Stimulated activated CD4-positive, alpha-beta T cell treated with anti-CD3 and anti-CD28 coated beads, Interleukin-1b, Interleukin-23, amount 100 ng/mL, for 4 hours (primary cell): ENCODE results near the gene RIC8B.
"Not testable (repeated sequence)": the region's sequence is repeated elsewhere in the genome, so short reads cannot be mapped to it uniquely, and the experiment has no call there.

Source experiments
- DNase-seq, 2 donors: peaks; one replicate each; pipeline ENCODE4 v3.0.0-alpha.2; 2020; ENCODE audit warnings: low read depth in 2 of 2

Gene RIC8B, protein sequence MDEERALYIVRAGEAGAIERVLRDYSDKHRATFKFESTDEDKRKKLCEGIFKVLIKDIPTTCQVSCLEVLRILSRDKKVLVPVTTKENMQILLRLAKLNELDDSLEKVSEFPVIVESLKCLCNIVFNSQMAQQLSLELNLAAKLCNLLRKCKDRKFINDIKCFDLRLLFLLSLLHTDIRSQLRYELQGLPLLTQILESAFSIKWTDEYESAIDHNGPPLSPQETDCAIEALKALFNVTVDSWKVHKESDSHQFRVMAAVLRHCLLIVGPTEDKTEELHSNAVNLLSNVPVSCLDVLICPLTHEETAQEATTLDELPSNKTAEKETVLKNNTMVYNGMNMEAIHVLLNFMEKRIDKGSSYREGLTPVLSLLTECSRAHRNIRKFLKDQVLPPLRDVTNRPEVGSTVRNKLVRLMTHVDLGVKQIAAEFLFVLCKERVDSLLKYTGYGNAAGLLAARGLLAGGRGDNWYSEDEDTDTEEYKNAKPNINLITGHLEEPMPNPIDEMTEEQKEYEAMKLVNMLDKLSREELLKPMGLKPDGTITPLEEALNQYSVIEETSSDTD

DNA sequence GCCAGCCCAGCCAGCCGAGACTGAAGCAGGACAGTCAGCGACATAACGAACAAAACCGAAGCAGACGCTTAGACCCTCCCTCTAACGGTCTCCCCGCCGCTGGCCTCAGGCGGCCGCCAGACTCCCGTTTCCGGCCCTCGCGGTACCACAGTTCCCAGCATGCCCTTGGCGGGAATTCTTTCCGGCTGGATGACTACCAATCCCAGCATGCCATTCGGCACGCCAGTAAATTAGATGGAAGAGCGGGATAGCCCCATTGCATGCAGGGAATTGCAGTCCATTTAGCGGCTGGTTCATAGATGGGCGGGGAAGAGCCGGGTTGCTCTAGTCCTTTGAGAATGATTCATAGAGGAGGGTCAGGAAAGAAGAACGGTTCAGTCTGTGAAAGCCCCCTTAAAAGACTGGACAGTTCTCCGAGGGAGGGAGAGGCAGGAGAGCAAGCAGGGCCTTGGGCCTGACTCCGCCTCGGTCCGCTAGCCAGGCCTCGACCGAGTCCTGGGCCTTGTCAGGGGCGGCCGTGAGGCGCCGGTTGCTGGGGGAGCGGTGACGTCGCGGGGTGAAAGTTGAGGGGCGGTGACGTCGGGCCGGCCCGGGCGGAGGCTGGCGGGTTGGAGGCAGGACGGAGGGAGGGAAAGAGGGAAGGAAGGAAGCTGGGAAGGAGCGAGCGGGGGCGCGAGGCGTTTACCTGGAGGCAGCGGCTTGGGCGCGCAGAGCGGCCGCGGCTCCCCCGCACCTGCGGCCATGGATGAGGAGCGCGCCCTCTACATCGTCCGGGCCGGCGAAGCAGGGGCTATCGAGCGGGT, at the start of gene RIC8B:
RIC8B (plus strand) TSS at position 678 of the 803 bp plus-strand sequence; CDS start at position 742, 64 bp downstream.
- DNase-seq = peak; percentile 68 to 76

DNA sequence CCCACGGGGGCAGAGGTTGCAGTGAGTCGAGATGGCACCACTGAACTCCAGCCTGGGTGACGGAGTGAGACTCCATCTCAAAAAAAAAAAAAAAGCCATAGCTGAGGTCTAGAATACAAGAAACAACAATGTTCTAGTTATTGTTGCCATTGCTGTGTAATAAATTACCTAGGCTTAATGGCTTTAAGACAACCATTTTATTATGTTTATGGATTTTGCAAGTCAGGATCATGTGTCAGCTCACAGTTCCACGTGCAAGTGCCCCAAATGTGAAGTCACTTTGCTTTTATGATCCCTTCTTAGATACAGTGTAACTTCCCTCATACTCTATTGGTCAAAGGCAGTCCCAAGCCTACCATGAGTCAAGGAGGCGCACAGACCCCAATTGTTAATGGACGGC, 49.5 kb upstream of the RIC8B start:
- no peak for DNase-seq

DNA sequence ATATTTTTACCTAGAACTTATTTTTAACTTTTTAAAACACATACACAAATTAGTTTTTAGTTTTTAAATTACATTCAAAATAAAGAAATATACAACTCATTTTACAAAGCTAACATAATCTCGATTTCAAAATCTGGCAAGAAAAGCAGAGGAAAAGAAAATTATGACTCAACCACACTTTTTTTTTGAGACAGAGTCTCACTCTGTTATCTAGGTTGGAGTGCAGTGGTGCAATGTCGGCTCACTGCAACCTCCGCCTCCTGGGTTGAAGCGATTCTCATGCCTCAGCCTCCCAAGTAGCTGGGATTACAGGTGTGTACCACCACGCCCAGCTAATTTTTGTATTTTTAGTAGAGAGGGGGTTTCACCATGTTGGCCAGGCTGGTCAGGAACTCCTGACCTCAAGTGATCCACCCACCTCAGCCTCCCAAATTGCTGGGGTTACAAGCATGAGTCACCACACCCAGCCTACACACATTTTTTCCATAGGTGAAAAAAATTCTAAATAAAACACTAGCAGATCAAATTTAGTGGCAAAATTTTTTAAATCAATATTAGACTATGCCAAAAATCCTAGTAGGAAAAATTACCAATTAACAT, 47.8 kb upstream of the RIC8B start:
- DNase-seq = not testable (repeated sequence)

DNA sequence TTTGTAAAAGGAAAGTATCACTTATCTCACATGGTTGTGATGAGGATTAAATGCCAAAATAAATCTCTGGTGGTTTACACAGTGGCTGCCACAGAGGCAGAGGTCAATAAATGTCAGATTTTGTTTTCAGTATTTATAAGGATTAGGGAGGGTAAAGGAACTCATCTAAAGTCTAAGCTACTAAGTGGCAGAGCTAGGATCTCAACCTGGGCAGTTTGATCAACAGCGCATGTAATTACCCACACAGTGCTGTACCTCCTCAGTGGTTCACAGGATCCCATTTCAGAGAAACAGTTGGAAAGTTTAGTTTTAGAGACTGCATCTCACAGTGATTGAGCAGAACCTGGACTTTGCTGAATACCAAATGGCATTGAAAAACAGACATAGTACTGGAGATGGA, 44.9 kb upstream of the RIC8B start:
- no peak for DNase-seq

DNA sequence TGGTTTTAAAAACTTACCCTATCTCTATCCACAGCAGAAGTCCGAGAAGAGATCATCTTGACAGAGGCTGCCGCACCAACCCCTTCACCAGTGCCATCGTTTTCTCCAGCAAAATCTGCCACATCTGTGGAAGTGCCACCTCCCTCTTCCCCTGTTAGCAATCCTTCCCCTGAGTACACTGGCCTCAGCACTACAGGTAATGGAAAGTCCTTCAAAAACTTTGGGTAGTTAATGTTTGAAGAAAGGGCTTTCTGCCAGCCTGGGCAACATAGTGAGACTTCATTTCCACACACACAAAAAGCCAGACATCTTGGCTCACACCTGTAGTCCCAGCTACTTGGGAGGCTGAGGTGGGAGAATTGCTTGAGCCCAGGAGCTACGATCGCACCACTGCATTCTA, 41.6 kb upstream of the RIC8B start:
- DNase-seq = no peak

DNA sequence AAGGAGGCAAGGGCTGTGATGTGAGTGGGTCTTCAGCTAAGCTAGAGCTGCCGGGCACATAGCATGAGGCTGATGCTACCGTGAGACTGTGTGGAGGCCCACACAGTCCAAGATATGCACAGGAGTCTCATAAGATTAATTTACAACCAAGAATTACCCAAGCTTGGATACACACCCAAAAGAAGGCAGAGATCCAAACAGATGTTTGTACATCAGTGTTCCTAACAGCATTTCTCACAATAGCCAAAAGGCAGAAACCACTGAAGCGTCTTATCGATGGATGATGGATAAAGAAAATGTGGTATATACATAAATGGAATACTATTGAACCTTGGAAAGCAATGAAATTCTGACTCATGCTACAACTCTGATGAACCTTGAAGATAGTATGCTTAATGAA, 40.8 kb upstream of the RIC8B start:
- no peak for DNase-seq

DNA sequence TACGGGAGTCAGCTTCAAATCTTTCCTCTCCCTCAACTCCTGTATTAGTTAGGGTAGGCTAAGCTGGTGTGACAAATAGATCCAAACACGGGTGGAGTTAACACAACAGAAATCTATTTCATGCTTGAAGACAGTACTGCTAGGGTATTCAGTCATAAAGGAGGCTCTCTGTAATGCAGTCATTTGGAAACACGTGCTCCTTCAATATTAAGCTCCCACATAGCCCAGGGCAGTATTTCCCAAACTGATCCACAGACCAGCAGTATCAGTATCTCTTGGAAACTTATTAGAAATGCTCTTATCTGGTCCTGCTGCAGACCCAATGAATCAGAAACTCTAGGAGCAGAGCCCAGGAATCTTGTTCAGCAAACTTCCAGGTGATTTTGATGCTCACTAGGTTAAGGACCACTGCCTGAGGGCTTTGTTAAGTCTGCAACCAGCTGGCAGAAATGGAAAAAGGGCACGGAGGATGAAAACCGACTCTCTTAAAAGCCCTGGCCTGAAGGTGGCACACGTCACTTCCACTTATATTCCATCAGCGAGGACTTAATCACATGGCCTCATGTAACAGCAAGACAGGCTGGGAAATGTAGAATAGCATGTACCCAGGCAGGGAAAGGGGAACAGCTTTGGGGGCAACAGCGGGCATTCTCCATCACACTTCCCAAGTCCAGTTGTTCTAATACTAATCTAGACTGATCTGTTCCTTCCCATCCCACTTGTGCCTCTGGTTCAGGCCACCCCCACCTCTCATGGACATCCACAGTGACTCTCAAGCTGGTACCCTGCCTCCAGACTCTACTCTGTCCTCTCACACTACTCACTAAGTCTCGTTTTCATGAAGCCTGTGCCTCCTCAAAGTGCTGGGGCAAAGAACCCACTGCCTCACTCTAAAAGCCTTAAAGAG, 38.2 kb upstream of the RIC8B start:
- no peak for DNase-seq

DNA sequence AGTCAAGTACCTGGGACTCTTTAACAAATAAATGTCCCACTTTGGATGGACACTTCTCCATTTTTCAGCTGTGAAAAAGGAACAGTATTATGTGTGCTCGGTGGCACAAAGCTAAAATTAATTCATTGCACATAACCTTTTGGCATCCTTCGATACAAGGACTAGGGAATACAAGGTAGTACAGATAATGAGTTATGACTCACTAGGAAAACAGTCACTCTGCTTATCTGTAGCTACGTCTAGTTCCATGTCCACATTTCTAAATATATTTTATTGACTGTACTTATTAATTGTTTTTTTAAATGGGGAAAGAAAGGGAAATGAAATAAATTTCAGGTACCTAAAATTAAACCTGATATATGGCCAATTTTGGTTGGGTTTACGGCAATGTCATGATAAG, 35.2 kb upstream of the RIC8B start:
- no peak for DNase-seq

DNA sequence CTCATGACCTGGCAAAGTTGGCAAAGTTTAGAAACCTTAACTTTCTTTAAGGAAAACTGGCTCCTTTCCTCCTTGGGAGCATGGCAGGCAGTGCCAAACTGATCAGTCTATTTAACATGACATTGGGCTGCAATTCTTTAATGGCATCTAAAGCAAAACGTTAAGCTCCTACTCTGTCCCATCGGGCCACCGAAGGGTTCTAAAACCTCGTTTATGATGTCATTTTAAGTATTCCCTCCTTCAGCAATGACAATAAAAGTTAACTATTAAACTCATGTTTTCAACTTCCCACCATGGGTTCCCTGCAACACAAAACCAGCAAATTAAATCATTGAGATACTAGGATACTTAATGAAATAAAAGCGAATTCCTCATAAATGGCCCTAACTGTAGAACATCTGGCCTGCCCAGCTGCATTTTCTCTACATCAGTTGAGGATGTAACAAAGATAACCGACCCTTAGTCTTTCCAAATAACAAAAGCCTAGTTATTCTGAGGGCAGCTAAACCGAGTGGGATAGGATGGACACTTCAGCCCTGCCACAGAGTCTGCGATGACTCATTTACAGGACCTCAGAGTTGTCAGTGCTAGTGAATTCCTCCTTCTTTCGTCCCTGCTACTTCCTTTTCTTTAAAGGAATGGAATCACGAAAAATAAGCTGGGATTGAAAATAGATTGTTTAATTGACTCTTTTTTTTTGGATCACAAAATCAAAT, 34.5 kb upstream of the RIC8B start:
- DNase-seq = no peak

DNA sequence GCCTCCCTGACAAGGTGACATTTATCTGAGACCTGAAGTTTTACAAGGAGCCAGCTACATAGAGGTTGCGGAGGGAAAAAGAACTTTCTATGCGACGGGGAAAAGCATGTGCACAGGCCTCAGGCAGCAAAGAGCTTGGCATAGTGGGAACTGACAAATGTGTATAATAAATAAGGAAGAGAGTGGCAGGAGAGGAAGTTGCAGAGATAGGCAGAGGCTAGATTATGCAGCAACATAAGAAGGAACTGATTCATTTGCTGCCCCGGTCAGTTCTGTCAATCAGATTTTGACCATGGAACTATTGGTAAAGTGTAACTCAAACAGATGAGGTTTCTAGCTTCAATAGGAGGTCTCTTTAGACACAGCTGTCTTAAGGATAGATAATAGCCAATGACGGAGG, 33.7 kb upstream of the RIC8B start:
- DNase-seq = no peak

DNA sequence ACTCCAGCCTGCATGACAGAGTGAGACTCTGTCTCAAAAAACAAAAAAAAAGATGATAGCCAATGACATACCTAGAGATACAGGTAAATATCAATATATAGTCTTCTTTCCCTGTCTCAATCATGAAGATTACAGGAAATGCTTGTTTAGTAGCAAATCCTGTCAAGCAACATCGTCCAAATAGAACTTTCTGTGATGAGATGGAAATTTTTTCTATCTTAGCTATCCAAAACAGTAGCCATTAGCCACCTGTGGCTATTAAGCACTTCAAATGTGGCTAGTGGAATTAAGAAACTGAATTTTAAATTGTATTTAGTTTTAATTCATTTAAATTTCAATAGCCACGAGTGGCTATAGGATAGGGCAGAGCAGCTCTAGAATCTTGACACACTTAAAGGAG, 33.2 kb upstream of the RIC8B start:
- DNase-seq = no peak

DNA sequence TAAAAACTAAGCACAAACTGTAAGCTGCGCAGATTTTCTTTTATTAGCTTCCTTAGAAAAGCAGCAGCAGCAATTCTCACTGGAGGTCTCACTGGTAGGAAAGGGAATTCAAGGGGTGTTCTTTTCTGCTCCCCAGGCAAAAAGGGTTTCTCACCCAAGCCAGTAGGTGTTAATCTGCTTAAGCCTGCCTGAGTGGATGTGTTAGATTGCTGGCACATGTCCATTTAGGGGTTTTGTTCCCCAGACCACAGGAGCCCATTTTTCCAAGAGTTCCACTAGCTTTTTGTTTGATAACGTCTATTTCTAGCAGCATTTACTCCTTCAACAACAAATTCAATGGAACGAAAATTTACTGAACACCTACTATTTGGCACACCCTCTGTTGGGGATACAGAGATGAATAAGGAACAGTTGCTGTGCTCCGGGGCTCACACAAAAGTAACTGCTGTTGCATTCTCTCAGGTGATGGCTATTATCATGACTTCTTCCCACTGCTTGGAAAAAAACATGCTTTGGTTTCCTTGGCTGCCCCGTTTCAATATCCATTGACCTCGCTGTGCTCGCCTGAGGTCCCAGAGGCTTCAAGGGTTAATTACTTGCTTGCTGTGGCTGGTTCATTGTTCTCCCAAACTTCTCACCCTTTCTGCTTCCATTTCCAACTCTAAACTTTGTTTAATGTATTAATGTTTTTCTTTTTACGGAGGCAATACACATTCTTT, 31.1 kb upstream of the RIC8B start:
- DNase-seq = no peak

DNA sequence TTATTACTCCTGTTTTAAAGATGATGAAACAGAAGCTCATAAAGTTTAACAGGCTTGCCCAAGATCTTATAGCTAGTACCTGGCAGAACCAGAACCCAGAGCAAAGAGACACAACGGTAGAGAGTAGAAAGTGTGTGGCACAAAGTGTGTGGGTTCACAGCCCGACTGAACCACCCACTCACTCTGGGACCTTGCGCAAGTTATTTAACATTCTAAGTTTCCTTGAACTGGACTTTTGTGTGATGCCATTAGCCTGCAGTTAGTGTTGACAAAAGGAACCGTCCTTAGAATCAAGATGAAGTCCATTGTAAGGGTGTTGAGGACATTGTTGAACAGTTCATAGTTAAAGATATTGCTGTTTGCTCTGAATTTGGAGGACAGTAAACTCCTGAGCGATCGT, 29.9 kb upstream of the RIC8B start:
- DNase-seq = no peak

DNA sequence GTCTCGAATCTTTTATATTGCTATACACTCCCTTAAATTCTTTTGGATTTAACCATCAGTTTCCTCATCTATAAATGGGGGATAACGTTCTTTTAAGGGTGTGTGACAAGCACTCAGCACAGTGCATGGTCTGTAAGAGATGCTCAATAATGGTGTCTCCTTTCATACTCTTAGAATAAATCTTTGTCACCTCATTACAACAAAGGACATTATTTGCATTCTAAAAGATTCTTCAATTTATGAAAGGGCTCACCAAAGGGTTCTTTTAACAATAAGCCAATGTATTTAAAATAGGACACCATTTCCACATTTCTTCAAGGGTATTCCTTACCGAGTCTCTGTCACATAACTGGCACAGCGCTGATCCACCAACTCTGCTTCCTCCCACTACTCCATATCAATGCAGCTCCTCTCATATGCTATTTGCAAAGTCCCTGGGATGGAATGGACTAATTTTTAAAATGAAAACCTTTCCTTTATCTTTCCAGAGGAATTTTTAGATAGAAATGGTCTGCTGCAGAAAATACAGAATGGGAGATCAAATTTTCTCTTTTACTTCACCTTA, 29.2 kb upstream of the RIC8B start:
- DNase-seq = no peak

DNA sequence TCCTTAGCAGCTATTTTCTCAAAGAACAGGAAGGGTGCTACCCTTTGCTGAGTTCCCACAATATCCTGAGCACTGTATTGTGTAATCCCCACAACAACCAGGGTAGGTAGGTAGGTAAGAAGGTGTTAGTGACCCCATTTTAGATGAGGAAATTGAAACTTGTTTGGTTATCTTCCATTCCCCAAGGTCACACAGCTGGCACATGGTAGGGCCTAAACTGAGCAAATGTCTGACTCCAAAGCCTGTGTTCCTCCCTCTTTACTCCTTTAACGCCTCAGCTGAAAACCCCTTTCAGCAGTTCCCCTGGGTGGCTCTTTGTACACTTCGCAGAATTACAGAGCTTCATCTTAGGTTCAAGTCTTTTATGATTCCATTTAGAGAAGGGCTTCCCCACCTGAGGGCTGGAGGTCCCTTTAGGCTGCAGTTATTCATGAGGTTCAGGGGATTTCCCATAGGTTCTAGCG, 26.5 kb upstream of the RIC8B start:
- DNase-seq = no peak

DNA sequence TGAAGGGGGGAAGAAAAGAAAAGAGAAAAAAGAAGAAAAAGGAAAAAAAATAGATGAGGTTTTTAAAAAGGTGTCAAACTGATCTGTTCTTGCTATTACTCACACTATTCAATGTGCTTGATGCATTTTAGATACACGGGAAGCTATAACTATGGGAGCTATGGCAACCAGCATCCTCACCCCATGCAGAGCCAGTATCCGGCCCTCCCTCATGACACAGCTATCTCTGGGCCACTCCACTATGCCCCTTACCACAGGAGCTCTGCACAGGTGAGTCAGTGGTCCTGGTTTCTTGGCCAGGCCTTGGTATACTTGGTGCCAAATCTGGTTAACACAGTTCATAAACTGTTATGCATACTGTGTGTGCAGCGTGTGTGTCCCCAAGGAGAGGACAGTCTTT, 24.0 kb upstream of the RIC8B start:
- DNase-seq = no peak

DNA sequence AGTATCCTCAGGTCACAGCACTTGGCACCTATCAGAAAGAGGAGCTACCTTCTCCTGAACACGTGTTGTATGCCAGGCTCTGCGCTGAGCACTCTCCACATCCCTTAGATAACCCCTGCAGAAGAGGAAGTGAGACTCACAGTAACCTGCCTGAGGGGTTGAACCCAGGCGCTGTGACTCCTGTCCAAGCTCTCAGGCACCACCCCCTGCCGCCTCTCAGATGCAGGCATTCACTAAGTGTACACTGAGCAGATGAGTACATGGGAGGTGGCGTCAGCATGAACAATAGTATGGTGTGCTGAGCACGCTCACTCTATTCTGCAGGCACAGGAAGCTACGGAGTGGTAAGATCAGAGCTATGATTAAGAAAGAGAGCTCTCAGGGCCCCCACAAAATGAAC, 21.0 kb upstream of the RIC8B start:
- peak; percentile 35 to 36 for DNase-seq

DNA sequence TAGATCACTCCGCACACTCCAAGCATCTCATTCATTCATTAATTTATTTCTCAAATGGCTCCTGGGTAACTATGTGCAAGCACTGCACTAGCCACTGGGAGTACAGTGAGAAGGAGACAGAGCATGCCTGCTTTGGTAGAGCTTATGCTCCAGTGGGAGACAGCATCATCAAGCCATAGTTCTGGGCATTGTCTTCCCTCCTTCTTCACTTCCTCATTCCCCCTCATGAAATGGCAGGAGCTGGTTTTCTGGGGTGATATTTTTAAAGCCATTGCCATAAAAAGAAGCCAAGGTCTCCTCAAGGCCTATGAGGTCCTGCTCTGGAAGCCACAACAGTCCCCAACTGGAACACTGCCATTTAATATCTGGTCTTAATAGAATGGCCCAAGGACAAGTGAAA, 20.2 kb upstream of the RIC8B start:
- no peak for DNase-seq

DNA sequence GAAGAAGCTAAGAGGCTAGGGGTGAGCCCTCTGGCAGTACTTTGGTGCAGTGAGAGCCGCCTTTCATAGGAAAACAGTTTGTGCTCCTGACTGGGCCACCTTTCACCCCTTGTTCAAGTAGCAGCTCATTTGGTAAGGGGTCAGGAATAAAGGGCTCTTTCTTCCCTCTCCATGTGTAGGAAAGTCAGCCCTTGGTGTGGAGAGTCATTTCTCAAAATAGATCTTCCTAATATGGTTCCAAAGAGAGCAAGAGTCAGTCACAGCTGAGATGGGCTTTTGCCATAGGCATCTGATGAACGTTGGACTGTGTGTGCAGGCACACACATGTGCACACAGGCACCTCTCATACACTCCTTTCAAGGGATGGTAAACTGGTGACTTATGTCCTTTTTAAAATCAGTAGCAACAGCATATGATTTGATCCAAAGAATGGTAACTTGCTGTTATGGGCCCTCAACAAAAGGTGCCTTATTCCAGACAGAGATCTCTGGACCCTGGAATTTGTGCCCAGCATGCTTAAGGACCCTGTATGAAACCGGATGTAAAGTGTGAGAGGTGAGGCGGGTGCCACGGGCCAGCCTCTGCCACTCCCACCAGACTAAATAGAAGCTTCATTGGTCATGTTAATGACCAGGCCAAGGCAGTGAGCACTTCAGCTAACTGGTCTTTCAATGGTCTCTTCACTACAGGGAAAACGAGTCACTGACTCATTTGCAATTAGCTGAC, 16.7 kb upstream of the RIC8B start:
- no peak for DNase-seq
